Activated naive CD4-positive, alpha-beta T cell treated with anti-CD3 and anti-CD28 coated beads, Interleukin-2, amount 50 U/mL, for 16 hours (primary cell): ENCODE measurements around the gene ZNF385C.

Source experiments
- DNase-seq: peaks from one replicate; pipeline ENCODE4 v3.0.0-alpha.2; 2020

ZNF385C gene

GRCh38 chr17:41977991-41978390 lies 120.3 kb downstream of the ZNF385C start:
- DNase-seq: no peak

DNA sequence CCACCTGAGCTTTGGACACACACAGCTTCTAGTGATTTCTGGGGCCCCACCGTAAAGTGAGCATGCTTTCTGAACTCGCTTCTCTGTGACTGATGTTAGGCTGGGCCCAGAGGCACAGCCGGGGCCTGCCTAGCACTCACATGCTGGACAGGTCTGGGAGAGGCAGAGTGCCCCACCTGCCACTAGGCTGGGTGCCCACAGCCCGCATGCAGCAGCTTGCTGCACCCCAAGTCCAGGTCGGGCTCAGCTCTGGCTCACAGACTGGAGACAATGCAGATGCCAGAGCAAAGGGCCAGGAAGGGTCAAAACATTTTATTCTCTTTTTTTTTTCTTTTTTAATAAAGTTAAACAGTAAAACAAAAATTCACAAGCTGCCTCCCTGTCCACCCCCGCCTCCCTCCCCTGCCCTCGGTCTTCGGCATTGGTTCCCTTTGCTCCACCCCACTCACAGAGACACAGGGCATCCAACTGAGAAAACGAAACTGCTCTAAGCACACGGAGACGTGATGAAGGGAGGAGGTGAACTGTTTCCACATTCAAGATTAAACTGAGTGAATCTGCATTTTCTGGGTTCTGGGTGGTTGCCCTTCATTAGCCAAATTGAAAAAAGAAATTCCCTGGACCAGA lies 122.0 kb downstream of the ZNF385C start:
- DNase-seq: no peak
